ENCODE data around the gene TOMM70.
"Not testable (repeated sequence)": the region's sequence is repeated elsewhere in the genome, so short reads cannot be mapped to it uniquely, and the experiment has no call there.

The TOMM70 gene

GRCh38 chr3:100361897-100362296 is 39.0 kb downstream of the TOMM70 start:
- no peak for DNase-seq

GRCh38 chr3:100360757-100361496 is 40.0 kb downstream of the TOMM70 start:
- no peak for DNase-seq

GRCh38 chr3:100359035-100359434 is 41.9 kb downstream of the TOMM70 start:
- DNase-seq: no peak

- no peak for DNase-seq
Observed at GRCh38 chr3:100358413-100358812, 42.5 kb downstream of the TOMM70 start.

GRCh38 chr3:100354850-100355249 is 46.0 kb downstream of the TOMM70 start:
- DNase-seq: no peak

GRCh38 chr3:100352296-100353231 is 48.3 kb downstream of the TOMM70 start:
- no peak for DNase-seq

- not testable (repeated sequence) for DNase-seq
Observed at GRCh38 chr3:100351770-100352169, 49.1 kb downstream of the TOMM70 start.

- no peak for DNase-seq
Observed at GRCh38 chr3:100348727-100349126, 52.2 kb downstream of the TOMM70 start.

GRCh38 chr3:100340527-100340926 is 60.4 kb downstream of the TOMM70 start:
- DNase-seq: no peak

- no peak for DNase-seq
Observed at GRCh38 chr3:100339786-100340185, 61.1 kb downstream of the TOMM70 start.

GRCh38 chr3:100338911-100339310 is 62.0 kb downstream of the TOMM70 start:
- no peak for DNase-seq

- DNase-seq: not testable (repeated sequence)
Observed at GRCh38 chr3:100336229-100336628, 64.7 kb downstream of the TOMM70 start.

- peak; percentile 73 to 83 (median 78) for DNase-seq
Observed at GRCh38 chr3:100335434-100335833, 65.5 kb downstream of the TOMM70 start.

GRCh38 chr3:100334488-100335351 is 66.2 kb downstream of the TOMM70 start, which contains the start of gene NIT2:
NIT2 (plus strand) TSS chr3:100334757; CDS start chr3:100334792, 35 bp downstream.
- peak; percentile 74 to 87 (median 75) for DNase-seq

GRCh38 chr3:100333970-100334487 is 66.9 kb downstream of the TOMM70 start:
- no peak for DNase-seq

GRCh38 chr3:100333051-100333450 is 67.8 kb downstream of the TOMM70 start:
- no peak for DNase-seq

GRCh38 chr3:100331660-100332059 is 69.2 kb downstream of the TOMM70 start:
- no peak for DNase-seq

GRCh38 chr3:100330651-100331050 is 70.2 kb downstream of the TOMM70 start:
- no peak for DNase-seq

GRCh38 chr3:100329800-100330489 is 70.9 kb downstream of the TOMM70 start:
- no peak for DNase-seq

GRCh38 chr3:100327377-100327776 is 73.5 kb downstream of the TOMM70 start:
- DNase-seq: not testable (repeated sequence)

- DNase-seq: no peak
Observed at GRCh38 chr3:100325827-100326226, 75.1 kb downstream of the TOMM70 start.

GRCh38 chr3:100324044-100324443 is 76.8 kb downstream of the TOMM70 start:
- DNase-seq: no peak
